HG03103 (cell line): Measurements from ENCODE around the gene L3MBTL4.

Experiments used
- ATAC-seq: cut with Tn5 transposase; IDR thresholded peaks from one replicate; pipeline ENCODE4 v1.9.1; 2021; ENCODE audit warnings: low read depth; ENCODE audit not compliant: unreplicated experiment

L3MBTL4 gene

DNA sequence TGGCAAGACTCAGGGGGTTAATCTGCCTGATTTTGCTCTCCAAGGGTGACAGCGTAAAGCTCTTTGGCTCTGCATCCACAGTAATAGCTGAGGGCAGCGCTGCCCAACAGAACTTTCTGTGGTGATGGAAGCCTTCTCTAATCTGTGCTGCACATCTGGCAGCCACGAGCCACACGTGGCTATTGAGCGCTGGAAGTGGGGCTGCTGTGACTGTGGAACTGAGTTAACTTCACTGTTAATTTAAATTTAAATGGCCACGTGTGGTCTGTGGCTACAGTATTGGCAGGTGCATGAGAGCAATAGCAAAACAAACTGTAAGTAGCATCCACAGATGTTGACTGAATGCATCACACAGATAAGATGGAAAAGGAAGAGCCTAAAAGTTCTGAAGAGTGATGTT lies 472.1 kb downstream of the L3MBTL4 start:
- ATAC-seq: no peak

DNA sequence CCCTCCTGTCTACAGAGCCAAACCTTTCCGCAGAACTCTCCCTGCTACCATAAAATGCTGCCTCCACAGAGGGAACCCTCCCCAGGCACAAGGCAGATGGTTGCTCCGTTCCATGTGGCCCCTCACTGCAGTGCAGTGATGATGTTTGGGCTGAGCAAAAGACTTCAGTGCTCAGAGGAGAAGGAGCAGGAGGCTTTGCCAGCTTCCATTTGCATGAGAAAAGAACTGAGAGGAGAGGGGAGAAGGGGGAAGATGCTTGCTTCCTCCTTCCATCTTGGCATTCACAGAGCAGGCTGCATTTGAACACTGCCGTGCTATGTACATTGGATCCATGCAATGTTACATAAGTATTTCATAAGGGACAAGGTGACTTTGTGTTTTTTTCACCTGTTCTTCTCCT lies 472.8 kb downstream of the L3MBTL4 start:
- ATAC-seq: no peak

DNA sequence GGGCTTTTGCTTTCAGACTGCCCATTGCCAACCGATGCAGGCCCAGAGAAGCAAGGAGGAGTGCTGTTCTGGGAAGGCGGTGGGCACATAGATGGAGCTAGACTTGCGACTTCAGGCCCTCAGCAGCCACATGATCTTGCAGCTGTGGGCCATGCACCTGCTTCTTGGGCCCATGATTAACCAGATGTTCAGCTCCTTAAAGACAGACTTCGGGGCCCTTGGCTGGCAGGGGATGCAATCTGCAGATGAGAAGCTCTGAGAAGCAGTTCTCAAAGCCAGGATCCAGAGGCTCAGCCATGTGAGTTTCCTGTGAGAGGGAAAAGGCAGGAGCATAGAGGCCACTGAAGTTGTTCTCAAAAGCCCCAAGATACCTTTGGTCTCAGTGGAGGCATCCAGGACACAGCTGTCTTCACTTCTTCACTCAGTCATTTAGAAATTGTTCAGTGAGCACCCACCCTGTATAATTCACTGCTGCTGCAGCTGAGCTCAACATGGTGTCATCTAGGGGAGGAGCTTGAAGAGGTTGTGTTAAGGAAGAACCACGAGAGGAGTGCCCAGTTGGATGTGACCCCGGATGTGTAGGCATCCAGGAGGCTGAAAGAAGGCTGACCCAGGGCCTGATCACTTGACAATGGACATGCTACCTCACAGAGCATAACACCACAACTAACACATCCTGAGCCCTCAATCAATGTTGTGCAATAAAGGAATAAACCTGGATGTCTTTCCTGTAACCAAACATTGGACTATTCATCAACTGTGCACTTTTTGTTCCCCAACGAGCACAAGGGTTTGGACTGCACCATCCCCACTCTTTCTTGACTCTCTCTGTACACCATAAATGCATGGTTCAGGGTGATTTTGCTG lies 474.7 kb downstream of the L3MBTL4 start:
- no peak for ATAC-seq

DNA sequence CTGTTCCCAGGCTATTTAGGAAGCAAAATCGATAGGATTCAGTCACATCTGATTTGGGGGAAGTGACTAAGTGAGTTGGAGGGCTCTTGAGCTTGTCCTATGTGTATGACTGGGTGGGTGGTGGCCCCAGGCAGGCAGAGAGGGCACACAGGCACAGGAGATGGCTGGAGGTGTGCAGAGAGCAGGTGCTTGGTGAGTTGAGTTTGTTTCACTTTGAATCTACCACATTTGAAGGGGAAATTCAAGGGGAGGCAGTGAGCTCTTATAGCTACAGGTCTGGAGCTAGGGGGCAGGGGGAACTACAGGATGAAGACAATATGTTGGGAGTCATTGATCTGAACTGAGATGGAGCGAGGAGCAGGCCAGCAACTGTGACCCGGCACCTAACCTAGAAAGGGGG lies 476.9 kb downstream of the L3MBTL4 start:
- no peak for ATAC-seq

DNA sequence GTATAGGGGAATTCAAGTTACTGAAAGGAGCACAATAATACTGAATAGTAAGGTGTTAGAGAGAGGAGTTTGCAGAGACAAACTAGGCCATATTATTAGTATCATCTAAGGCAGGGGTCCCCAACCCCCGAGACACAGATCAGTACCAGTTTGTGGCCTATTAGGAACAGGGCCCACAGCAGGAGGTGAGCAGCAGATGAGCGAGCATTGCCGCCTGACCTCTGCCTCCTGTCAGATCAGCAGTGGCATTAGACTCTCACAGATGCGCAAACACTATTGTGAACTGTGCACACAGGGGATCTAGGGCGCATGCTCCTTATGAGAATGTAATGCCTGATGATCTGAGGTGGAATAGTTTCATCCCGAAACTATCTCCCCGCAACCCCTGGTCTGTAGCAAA lies 477.6 kb downstream of the L3MBTL4 start:
- ATAC-seq: no peak

DNA sequence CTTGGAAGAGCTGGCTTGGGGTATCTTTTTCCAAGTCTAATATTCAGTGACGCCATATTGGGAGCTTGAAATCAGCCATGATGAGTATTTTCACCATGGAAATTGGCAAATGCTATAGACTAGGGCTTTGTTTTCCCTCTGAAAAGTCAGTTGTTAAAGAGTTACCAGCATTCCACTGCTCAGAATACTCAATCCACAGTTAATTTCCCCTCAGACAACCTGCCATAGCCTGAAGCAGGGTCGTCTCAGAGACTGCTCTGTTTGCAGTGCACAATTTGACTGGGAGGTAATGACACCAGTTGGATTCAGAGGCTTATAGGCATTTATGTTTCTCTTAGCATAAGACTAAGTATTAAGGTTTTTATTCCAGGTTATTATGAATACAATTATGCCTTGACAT lies 483.9 kb downstream of the L3MBTL4 start:
- ATAC-seq: no peak

DNA sequence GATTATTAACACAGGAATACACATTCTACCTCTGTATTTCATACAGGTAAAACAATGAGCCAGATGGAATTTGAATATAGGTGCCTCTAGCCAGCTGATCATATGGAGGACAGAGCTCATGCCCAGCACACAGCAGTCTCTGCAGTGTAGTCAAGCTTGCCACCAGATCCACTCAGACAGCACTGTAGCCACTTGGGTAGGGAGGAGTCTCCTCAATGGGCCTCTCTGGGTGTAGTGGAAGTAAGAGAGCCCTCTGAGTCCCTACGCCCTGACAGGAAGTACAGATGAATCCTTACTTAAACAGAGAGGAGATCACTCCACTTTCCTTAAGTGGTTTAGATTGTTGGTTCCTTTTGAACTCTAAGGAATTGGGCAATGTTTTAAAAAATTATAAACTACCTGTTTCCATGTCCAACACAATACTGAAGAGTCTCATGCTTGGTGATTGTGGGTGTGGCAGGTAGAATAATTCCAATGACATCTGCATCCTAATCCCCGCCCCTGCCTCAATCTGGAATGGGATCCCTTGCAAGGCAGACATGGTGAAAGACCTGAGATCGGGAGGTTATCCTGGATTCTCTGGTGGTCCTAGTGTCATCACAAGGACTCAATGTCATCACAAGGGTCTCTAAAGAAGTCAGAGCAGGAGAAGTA lies 496.4 kb downstream of the L3MBTL4 start:
- ATAC-seq: no peak

DNA sequence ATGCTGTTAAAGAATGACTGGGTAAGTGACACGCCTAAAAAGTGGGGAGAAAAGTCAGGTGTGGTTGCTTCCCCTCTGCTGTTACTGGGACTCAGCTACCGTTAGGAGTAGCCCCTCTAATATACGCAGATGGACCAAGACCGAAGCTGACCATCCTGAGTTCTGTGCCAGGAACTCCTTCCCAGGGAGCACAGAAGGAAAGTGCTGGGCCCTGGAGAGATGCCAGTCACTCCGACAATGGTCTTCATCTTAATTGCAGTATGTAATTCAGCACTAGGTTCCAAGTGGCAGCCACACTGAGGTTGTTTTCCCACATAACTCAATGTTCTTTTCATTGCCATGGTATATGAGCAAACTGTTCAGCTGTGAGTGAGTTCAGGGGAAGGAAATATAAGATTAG lies 499.8 kb downstream of the L3MBTL4 start:
- no peak for ATAC-seq

DNA sequence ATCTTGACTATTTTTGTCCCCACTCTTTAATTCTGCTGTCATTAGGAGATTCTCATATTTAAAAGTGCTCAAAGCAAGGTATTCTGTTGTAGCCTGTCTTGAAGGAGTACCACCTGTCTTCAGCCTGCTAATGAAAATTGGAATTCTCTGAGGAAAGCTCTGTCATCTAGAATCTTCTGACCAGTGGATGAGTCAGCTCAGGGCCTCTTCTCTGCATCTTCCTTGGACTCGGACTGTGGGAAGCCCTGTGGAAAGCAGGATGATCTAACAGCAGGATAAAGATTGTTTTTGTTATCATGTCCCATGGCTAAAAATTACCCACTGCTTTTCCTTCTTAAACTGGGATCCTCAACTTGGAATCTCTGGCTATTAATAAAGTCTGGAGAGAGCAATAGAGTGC lies 500.7 kb downstream of the L3MBTL4 start:
- no peak for ATAC-seq

DNA sequence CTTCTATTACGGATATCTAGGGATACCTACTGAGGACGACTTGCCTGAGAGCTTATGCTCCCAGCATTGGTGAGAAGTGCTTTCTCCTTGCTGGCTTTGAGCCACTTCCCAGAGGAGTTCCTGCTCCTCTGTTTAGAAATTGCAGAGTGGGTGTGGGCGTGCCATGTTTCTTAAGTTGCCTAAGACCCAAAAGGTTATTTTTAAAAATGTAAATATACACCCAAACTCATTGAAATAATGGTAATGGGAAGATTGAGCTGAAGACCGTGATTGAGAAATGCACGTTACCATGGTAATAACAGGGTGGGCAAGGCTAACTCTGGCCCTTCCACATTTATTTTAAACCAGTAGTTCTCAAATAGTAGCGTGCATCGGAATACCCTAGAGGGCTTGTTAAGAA lies 502.1 kb downstream of the L3MBTL4 start:
- ATAC-seq: no peak

DNA sequence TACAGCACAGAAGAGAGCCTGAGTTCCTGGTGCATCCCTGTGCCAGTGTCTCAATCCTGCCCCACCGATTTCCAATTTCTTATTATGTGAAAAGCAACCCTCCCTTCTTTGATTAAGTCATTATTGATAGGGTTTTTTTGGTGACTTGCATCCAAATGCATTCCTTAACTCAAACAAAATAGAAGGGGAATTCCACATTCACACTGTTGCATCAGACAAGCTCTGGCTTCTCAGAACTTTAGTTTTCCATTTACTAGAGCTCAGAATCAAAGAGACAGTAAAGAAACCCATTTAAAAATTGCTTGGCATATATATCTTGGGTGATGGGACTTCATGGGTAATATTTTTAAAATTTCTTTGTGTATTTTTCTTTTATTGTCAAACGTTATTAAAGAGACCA lies 505.6 kb downstream of the L3MBTL4 start:
- ATAC-seq: no peak
